HEK293 (cell line): ENCODE data around the gene G3BP1.

Experiments
- FEZF1 ChIP-seq: fragments of 450-650 bp; formaldehyde crosslinking; IDR thresholded peaks from 2 replicates; pipeline ENCODE4 v1.5.1; 2016; ENCODE audit warnings: missing biosample characterization, missing genetic modification characterization
- ZNF221 ChIP-seq: fragments of 450-650 bp; formaldehyde crosslinking; IDR thresholded peaks from 2 replicates; pipeline ENCODE4 v1.5.1; 2017; ENCODE audit warnings: missing biosample characterization, missing genetic modification characterization, borderline replicate concordance
- TF ChIP-seq, protein P1 (sequence below): fragments of 450-650 bp; formaldehyde crosslinking; IDR thresholded peaks from 2 replicates; pipeline ENCODE4 v1.5.1; 2016; ENCODE audit warnings: missing biosample characterization, missing genetic modification characterization, borderline replicate concordance

DNA sequence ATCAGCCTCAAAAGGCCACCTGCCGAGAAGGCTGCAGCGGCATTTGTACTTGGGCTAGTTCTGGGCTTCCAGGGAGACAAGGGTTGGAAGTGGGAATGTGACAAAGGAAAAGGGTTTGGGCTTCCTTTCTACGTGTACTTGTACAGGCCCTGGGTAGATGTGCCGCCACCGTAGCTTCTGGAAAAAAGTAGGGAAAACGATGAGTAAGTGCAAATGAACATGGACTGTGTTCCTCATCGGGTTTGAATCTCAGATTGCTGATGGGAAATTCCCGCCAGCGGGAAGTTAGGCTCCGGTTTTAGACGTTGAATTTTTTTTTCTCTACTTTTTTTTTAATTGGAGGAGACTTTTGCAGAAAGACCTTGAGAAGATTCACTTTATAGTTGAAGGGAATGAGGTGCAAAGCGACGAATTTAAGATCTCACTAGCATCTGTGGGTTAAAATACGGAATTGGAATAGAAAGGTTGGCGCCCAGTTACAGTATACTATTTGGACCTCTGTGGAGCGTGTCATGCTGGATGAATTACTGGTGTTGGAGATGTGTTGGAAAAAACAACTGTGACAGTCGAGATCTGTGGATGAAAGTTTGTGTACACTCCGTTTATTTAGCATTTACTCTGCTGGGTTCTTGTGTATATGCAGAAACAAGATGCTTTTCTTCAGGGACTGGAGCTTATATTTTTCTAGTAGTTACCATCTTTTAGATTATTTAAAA, 1.2 kb downstream of the G3BP1 start:
- TF ChIP-seq ZNF221 (tag by site-specific recombination) (no peak), FEZF1 (tag by site-specific recombination) (no peak)
- TF ChIP-seq, protein P1, sequence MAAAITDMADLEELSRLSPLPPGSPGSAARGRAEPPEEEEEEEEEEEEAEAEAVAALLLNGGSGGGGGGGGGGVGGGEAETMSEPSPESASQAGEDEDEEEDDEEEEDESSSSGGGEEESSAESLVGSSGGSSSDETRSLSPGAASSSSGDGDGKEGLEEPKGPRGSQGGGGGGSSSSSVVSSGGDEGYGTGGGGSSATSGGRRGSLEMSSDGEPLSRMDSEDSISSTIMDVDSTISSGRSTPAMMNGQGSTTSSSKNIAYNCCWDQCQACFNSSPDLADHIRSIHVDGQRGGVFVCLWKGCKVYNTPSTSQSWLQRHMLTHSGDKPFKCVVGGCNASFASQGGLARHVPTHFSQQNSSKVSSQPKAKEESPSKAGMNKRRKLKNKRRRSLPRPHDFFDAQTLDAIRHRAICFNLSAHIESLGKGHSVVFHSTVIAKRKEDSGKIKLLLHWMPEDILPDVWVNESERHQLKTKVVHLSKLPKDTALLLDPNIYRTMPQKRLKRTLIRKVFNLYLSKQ (tag by site-specific recombination): no peak
